Measurements from ENCODE around the gene RBM34.
A peak's percentile ranks its signal among the peaks of the same experiment; 100 is the strongest.

DNA sequence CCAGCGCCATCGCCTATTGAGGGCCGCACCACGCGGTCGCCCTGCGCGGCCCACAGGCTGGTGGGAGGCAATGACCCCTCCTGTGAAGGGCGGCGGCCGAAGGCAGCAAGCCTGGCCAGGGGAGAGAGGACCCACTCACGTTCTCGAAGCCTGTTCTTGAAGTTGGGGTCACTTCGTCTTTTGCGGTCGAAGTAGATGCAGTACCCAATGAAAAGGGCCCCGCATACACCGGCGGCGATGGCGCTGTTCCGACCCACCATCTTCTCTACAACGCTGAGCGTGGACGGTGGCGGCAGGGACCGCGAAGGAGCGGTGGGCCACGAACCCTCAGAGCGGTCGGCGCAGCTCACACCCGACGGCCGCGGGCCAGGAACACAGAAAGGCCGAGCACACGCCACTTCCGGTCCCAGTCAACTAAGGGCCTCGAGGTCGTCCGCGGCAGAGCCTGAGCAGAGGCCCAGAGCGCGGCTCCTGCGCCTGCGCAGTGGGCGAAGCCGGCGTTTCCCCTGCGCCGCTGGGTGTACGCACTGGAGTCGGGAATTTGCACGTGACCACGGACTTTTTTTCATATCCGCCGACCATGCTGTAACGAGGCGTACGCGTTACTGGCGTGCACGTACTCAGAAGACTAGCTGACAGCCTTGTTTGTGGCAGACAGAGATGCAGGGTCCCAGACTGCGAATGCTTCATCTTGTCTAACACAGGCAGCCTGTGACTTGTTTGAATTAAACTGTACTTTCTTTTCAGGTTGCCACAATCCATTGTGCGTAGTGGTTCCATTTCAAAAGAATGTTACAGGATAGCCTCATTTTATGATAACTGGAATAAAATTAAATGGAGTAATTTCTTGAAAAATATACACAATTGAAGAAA is 32.4 kb downstream of the RBM34 start, which contains the start of gene TOMM20:
- TF ChIP-seq, protein P1, sequence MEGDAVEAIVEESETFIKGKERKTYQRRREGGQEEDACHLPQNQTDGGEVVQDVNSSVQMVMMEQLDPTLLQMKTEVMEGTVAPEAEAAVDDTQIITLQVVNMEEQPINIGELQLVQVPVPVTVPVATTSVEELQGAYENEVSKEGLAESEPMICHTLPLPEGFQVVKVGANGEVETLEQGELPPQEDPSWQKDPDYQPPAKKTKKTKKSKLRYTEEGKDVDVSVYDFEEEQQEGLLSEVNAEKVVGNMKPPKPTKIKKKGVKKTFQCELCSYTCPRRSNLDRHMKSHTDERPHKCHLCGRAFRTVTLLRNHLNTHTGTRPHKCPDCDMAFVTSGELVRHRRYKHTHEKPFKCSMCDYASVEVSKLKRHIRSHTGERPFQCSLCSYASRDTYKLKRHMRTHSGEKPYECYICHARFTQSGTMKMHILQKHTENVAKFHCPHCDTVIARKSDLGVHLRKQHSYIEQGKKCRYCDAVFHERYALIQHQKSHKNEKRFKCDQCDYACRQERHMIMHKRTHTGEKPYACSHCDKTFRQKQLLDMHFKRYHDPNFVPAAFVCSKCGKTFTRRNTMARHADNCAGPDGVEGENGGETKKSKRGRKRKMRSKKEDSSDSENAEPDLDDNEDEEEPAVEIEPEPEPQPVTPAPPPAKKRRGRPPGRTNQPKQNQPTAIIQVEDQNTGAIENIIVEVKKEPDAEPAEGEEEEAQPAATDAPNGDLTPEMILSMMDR (IDR thresholded peaks at IDR 0.05; ENCODE audit: insufficient read depth, low read length): no peak
- TF ChIP-seq REST (IDR thresholded peaks at IDR 0.05; ENCODE audit: insufficient replicate concordance, low read depth): peak; percentile 38
- TF ChIP-seq POLR2AphosphoS5 (IDR thresholded peaks at IDR 0.05; ENCODE audit: low read depth): peak; percentile 96
- TF ChIP-seq GABPA (IDR thresholded peaks at IDR 0.05; ENCODE audit: low read depth): peak; percentile 78
